ENCODE data around the gene GNB1L. TPM values are rescaled to one million over a fixed set of nuclear protein-coding genes. Genes with fewer than 3 reads are reported as not detected.

GNB1L gene
- total and polyA plus RNA-seq, 2 experiments from 2014 or later: 14.3 to 16.5 TPM

- H3K79me2 ChIP-seq (ENCODE audit: insufficient read depth): no peaks in the 10 kb centered on the region
- in situ Hi-C loops (cut with MboI): no loop called here
- H3K27me3 ChIP-seq (replicated peaks; ENCODE audit: insufficient read depth): no peaks in the 10 kb centered on the region
- TF ChIP-seq EZH2phosphoT487 (IDR thresholded peaks at IDR 0.05; ENCODE audit: insufficient read depth, low read depth) (no peak), EZH2 (IDR thresholded peaks at IDR 0.05; ENCODE audit: insufficient read depth, poor library complexity, severe bottlenecking) (no peak)
- no peaks in the 10 kb centered on the region for H3K9me2 ChIP-seq (ENCODE audit: insufficient read depth)
- WGBS, 2 experiments (ENCODE audit: low coverage in 1 of 2, low lambda C conversion rate in 2 of 2, missing lambda C conversion rate in 2 of 2): 93 to 97% methylated on average over 7 of the region's 7 CpGs
- H3K4me1 ChIP-seq (ENCODE audit: insufficient read depth): no peaks in the 10 kb centered on the region
- DNase-seq: no peak
- no peaks in the 10 kb centered on the region for H3F3A ChIP-seq (ENCODE audit: insufficient read depth)
- H3K4me2 ChIP-seq (ENCODE audit: unreplicated experiment): no peak overlapping the region
- H3K9ac ChIP-seq: no peak overlapping the region
- no peaks in the 10 kb centered on the region for H3K9me3 ChIP-seq (ENCODE audit: low read depth)
- H4K20me1 ChIP-seq (ENCODE audit: insufficient read depth): no peaks in the 10 kb centered on the region
- no peak overlapping the region for H3K27ac ChIP-seq
- no peak overlapping the region for H2AFZ ChIP-seq
- H3K36me3 ChIP-seq (ENCODE audit: low read depth): no peaks in the 10 kb centered on the region
- H3K4me3 ChIP-seq: no peak overlapping the region
These were observed 43.5 kb upstream of the GNB1L start for GRCh38 chr22:19898145-19898544.

GRCh38 chr22:19897726-19898125, 43.1 kb upstream of the GNB1L start:
- Histone ChIP-seq H3K27ac (no peak overlapping the region), H3K36me3 (ENCODE audit: low read depth) (no peaks in the 10 kb centered on the region), H3K27me3 (replicated peaks; ENCODE audit: insufficient read depth) (no peaks in the 10 kb centered on the region), H4K20me1 (ENCODE audit: insufficient read depth) (no peaks in the 10 kb centered on the region), H3K79me2 (ENCODE audit: insufficient read depth) (no peaks in the 10 kb centered on the region), H3K4me2 (ENCODE audit: unreplicated experiment) (no peak overlapping the region), H3K9me2 (ENCODE audit: insufficient read depth) (no peaks in the 10 kb centered on the region), H3K9ac (no peak overlapping the region), H3F3A (ENCODE audit: insufficient read depth) (no peaks in the 10 kb centered on the region), H2AFZ (no peak overlapping the region), H3K4me3 (no peak overlapping the region), H3K9me3 (ENCODE audit: low read depth) (no peaks in the 10 kb centered on the region), H3K4me1 (ENCODE audit: insufficient read depth) (0 out of 2 replicates have a peak, but pooled peaks cover under 1% of the 10 kb centered on the region)
- no peak for TF ChIP-seq EZH2 (IDR thresholded peaks at IDR 0.05; ENCODE audit: insufficient read depth, poor library complexity, severe bottlenecking)
- TF ChIP-seq EZH2phosphoT487 (IDR thresholded peaks at IDR 0.05; ENCODE audit: insufficient read depth, low read depth): no peak
- in situ Hi-C loops (cut with MboI): no loop called here
- WGBS, 2 experiments (ENCODE audit: low coverage in 1 of 2, low lambda C conversion rate in 2 of 2, missing lambda C conversion rate in 2 of 2): 94 to 97% methylated on average over 16 of the region's 16 CpGs
- DNase-seq: no peak

- H3K36me3 ChIP-seq (ENCODE audit: low read depth): no peaks in the 10 kb centered on the region
- H3K9me3 ChIP-seq (ENCODE audit: low read depth): no peaks in the 10 kb centered on the region
- H3K4me3 ChIP-seq: no peak overlapping the region
- WGBS, 2 experiments (ENCODE audit: low coverage in 1 of 2, low lambda C conversion rate in 2 of 2, missing lambda C conversion rate in 2 of 2): 81 to 86% methylated on average over 15 of the region's 15 CpGs
- no peaks in the 10 kb centered on the region for H4K20me1 ChIP-seq (ENCODE audit: insufficient read depth)
- no peaks in the 10 kb centered on the region for H3K27me3 ChIP-seq (replicated peaks; ENCODE audit: insufficient read depth)
- H3K4me1 ChIP-seq (ENCODE audit: insufficient read depth): peaks cover 10% of the 10 kb centered on the region
- H3K9ac ChIP-seq: no peak overlapping the region
- no peak for DNase-seq
- no peaks in the 10 kb centered on the region for H3F3A ChIP-seq (ENCODE audit: insufficient read depth)
- in situ Hi-C loops (cut with MboI): no loop called here
- no peaks in the 10 kb centered on the region for H3K9me2 ChIP-seq (ENCODE audit: insufficient read depth)
- no peak overlapping the region for H2AFZ ChIP-seq
- H3K4me2 ChIP-seq (ENCODE audit: unreplicated experiment): no peak overlapping the region
- no peak overlapping the region for H3K27ac ChIP-seq
- no peak for TF ChIP-seq EZH2 (IDR thresholded peaks at IDR 0.05; ENCODE audit: insufficient read depth, poor library complexity, severe bottlenecking)
- no peaks in the 10 kb centered on the region for H3K79me2 ChIP-seq (ENCODE audit: insufficient read depth)
These were observed 42.1 kb upstream of the GNB1L start for GRCh38 chr22:19896665-19897355.

GRCh38 chr22:19895160-19895849, 40.6 kb upstream of the GNB1L start:
- Histone ChIP-seq H3K27ac (no peak overlapping the region), H3K4me1 (ENCODE audit: insufficient read depth) (peaks cover 24% of the 10 kb centered on the region), H3K36me3 (ENCODE audit: low read depth) (no peaks in the 10 kb centered on the region), H4K20me1 (ENCODE audit: insufficient read depth) (no peaks in the 10 kb centered on the region), H2AFZ (no peak overlapping the region), H3K9me2 (ENCODE audit: insufficient read depth) (no peaks in the 10 kb centered on the region), H3K9me3 (ENCODE audit: low read depth) (no peaks in the 10 kb centered on the region), H3K4me3 (no peak overlapping the region), H3K4me2 (ENCODE audit: unreplicated experiment) (no peak overlapping the region), H3K9ac (no peak overlapping the region), H3K79me2 (ENCODE audit: insufficient read depth) (no peaks in the 10 kb centered on the region), H3F3A (ENCODE audit: insufficient read depth) (0 out of 2 replicates have a peak, but pooled peaks cover 4% of the 10 kb centered on the region), H3K27me3 (replicated peaks; ENCODE audit: insufficient read depth) (no peaks in the 10 kb centered on the region)
- in situ Hi-C loops (cut with MboI): no loop called here
- TF ChIP-seq EZH2phosphoT487 (IDR thresholded peaks at IDR 0.05; ENCODE audit: insufficient read depth, low read depth) (no peak), EZH2 (IDR thresholded peaks at IDR 0.05; ENCODE audit: insufficient read depth, poor library complexity, severe bottlenecking) (no peak)
- DNase-seq: no peak
- 95 to 96% methylated on average over 22 of the region's 23 CpGs for WGBS, 2 experiments (ENCODE audit: low coverage in 1 of 2, low lambda C conversion rate in 2 of 2, missing lambda C conversion rate in 2 of 2)

Measured in GM23248 (cell line).